ENCODE data around the gene ZBTB20. TPM values are rescaled to one million over a fixed set of nuclear protein-coding genes. Genes with fewer than 3 reads are reported as not detected.

ZBTB20 gene
- total RNA-seq, 8 experiments from 2014 or later = 21.8 to 62.6 (median 39.5) TPM

GRCh38 chr3:114764056-114764492 lies 383.0 kb downstream of the ZBTB20 start:
- 32 to 80% (median 73%) methylated on average over 1 to 4 of the region's 4 CpGs; no CpG with 5 or more reads in 4 of the 10 experiments for WGBS, 10 experiments
- peak in 1 of 8 experiments; percentile 50 for ATAC-seq (replicated peaks in 6 of 8)
- Histone ChIP-seq H3K4me3 (no peak overlapping the region), H3K27ac (no peak overlapping the region), H3K4me1 (replicated peaks in 1 of 2) (peaks cover 4 to 6% of the 10 kb centered on the region in 2 donors)
- in situ Hi-C loops (cut with MboI; ENCODE audit: low pct_unique_long_range_greater_than_20kb in 2 of 9, low sequenced_read_pairs in 9 of 9, unreplicated experiment in 9 of 9) = no loop called here

DNA sequence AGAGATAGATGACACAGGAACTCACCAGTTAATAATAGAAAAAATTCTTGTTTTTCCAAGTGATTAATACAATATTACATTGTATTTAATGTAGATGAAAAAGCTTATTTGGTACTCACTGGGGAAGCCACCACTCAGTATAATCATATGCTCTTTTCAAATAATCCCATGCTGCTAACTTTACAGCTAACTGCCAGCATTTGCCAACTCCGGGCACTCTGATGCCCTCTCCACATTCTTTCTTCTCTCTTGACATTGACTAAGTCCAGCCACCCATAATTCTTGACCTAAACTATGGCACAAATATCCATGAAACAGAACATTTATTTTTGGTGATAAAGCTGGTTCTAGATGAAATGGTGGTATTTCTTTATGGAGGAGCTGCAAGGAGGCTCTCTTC lies 384.9 kb downstream of the ZBTB20 start:
- ATAC-seq (replicated peaks in 6 of 8) = no peak
- in situ Hi-C loops (cut with MboI; ENCODE audit: low pct_unique_long_range_greater_than_20kb in 2 of 9, low sequenced_read_pairs in 9 of 9, unreplicated experiment in 9 of 9) = no loop called here
- Histone ChIP-seq H3K4me1 (replicated peaks in 1 of 2) (peaks cover 9% of the 10 kb centered on the region in 2 donors), H3K27ac (no peak overlapping the region), H3K4me3 (no peak overlapping the region)
- 83 to 100% methylated on average over 1 of the region's 1 CpG; no CpG with 5 or more reads in 8 of the 10 experiments for WGBS, 10 experiments

GRCh38 chr3:114760679-114761078 lies 386.4 kb downstream of the ZBTB20 start:
- no peak overlapping the region for H3K4me3 ChIP-seq
- in situ Hi-C loops (cut with MboI; ENCODE audit: low pct_unique_long_range_greater_than_20kb in 2 of 9, low sequenced_read_pairs in 9 of 9, unreplicated experiment in 9 of 9) = no loop called here
- ATAC-seq (replicated peaks in 6 of 8) = no peak
- peaks cover 9% of the 10 kb centered on the region in 2 donors for H3K4me1 ChIP-seq (replicated peaks in 1 of 2)
- H3K27ac ChIP-seq = no peak overlapping the region

DNA sequence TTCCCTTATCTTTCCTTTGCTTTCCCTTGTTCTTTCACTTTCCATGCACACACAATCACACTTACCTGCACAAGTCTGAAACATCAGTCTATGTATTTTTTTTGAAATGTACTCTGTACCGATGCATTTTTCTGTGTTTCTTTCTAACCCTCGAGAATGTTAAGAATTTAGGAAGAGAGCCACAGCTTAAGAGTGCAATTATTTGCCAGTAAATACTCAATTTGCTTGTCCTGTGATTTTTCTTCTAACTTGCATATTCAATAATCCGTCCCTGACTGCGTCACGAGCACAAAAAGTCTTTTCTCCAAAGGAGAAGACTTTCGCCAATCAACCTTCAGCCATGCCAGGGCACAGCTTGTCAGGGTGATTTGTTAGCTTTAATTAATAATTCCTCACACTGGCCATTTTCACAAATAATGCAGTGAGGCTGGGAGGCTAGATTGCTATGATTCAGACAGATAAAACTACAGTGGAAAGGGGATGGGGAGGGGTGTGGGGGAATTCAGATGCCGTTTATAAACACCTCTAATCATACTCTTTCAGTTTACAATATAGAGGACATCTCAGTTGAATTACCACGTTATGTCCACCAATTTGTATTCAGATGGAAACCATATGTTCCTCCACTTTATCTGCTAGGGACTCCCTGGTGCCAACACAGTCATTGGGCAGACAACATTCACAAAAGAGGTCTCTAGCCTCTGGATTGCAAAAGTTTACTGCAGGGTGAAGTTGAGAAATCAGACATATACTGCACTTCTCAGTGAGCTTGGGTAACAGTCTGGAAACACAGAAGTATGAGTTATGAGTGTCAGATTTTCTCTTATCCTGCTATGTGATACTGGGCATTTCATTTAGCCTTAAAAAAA lies 388.0 kb downstream of the ZBTB20 start:
- Histone ChIP-seq H3K27ac (no peak overlapping the region), H3K4me1 (replicated peaks in 1 of 2) (peaks cover 9% of the 10 kb centered on the region in 2 donors), H3K4me3 (no peak overlapping the region)
- in situ Hi-C loops (cut with MboI; ENCODE audit: low pct_unique_long_range_greater_than_20kb in 2 of 9, low sequenced_read_pairs in 9 of 9, unreplicated experiment in 9 of 9) = no loop called here
- peak; percentile 36 to 72 (median 50) for ATAC-seq (replicated peaks in 6 of 8)
- 3 to 100% (median 53%) methylated on average over 1 to 7 of the region's 8 CpGs; no CpG with 5 or more reads in 1 of the 10 experiments for WGBS, 10 experiments

DNA sequence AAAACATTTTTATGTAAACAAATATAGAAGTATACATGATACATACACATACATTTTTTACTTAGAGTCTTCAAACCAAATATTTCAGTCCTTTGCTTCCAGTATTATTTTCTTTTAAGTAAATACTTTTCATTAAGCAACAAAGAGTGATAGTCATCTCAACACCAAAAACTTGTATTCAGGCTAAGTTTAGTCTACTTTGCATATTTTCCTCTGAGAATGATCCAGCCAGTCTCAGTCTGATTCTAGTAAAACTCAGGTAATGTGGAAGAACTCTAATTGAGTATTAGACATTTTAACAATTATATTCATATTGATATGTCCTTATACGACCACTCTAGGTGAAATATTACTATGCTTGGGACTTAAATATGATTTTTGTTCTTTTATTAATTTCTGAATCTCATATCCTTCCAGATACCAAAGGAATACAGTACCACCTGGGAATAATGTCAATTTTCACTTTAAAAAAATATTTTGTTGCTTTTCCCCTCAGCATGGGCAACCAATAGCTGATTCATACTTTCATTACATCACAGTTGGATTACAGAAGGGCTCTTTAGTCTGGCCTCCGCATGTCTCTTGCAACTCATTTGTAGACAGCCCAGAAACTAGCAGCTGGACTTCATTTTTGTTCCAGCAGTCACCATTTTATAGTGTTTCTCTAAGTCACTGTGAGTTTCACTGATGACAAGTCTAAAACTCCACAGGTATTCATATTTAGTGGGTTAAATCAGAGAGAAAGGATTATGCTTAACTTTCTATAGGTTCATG lies 390.4 kb downstream of the ZBTB20 start:
- Histone ChIP-seq H3K4me3 (no peak overlapping the region), H3K27ac (no peak overlapping the region), H3K4me1 (replicated peaks in 1 of 2) (peaks cover 9% of the 10 kb centered on the region in 2 donors)
- 21 to 100% (median 83%) methylated on average over 1 to 2 of the region's 2 CpGs for WGBS, 10 experiments
- in situ Hi-C loops (cut with MboI; ENCODE audit: low pct_unique_long_range_greater_than_20kb in 2 of 9, low sequenced_read_pairs in 9 of 9, unreplicated experiment in 9 of 9) = no loop called here
- peak in 2 of 8 experiments; percentile 63 for ATAC-seq (replicated peaks in 6 of 8)

DNA sequence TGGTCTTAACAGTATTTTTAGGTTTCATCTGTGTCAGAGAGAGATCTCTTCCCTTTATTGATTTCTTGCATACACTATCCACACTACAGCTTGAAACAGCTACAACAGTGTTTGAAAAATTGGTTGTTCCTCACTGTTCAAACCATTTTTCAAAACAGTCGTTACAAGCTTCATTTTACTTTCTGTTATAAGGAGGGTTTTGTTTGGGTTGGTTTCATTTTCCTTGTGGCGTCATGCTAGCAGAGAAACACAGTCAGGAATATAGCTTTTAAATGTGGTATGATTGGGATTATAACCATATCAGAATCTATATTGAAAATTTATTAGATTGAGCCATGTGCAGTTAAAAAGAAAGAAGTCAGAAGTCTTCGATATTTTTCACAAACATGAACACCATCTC lies 400.6 kb downstream of the ZBTB20 start:
- Histone ChIP-seq H3K4me3 (no peak overlapping the region), H3K27ac (no peak overlapping the region), H3K4me1 (replicated peaks in 1 of 2) (peaks cover 0 to 5% of the 10 kb centered on the region in 2 donors)
- 4 to 97% (median 79%) methylated on average over 1 to 3 of the region's 3 CpGs; no CpG with 5 or more reads in 1 of the 10 experiments for WGBS, 10 experiments
- in situ Hi-C loops (cut with MboI; ENCODE audit: low pct_unique_long_range_greater_than_20kb in 2 of 9, low sequenced_read_pairs in 9 of 9, unreplicated experiment in 9 of 9) = no loop called here
- peak in 2 of 8 experiments; percentile 51 to 56 for ATAC-seq (replicated peaks in 6 of 8)

GRCh38 chr3:114745322-114746240 lies 401.5 kb downstream of the ZBTB20 start:
- Histone ChIP-seq H3K27ac (no peak overlapping the region), H3K4me3 (no peak overlapping the region), H3K4me1 (replicated peaks in 1 of 2) (peaks cover 0 to 5% of the 10 kb centered on the region in 2 donors)
- 10 to 77% (median 38%) methylated on average over 2 to 5 of the region's 5 CpGs; no CpG with 5 or more reads in 1 of the 10 experiments for WGBS, 10 experiments
- peak in 3 of 8 experiments; percentile 12 to 83 (median 81) for ATAC-seq (replicated peaks in 6 of 8)
- in situ Hi-C loops (cut with MboI; ENCODE audit: low pct_unique_long_range_greater_than_20kb in 2 of 9, low sequenced_read_pairs in 9 of 9, unreplicated experiment in 9 of 9) = no loop called here

DNA sequence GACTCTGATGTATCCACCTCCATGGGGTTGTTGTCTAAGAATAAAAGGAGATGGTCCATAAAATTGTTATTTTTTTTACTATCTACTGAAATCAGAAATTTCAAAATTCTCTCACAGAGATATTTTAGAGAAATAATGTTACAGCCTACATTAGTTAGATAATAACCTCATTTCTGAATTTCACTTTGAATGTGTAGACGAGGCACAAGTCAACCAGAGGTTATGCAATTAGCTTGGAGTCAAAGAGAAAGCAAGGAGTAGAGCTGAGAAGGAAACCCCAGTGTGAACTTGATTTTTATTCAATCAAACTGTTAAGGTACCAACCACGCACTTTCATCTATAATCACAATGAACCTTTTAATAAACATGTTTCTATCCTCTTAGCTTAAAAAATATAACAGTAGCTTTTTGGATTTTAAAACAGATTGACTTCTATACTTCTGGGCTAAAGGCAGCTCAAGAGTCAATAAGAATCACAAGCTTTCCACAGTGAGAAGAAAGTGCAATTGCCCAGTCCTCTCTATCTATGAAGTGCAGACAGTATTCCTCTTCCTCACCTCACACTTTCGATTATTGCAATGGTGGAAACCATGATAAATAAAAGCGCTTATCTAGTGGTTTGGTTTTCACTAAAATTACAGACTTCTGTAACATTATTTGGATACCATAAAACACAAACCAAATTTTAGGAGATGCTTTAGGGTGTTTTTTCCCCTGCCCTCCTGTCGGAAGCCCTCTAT lies 403.2 kb downstream of the ZBTB20 start:
- H3K27ac ChIP-seq = no peak overlapping the region
- peaks cover 0 to 5% of the 10 kb centered on the region in 2 donors for H3K4me1 ChIP-seq (replicated peaks in 1 of 2)
- ATAC-seq (replicated peaks in 6 of 8) = no peak
- no peak overlapping the region for H3K4me3 ChIP-seq
- 49 to 100% (median 90%) methylated on average over 1 to 5 of the region's 5 CpGs; no CpG with 5 or more reads in 1 of the 10 experiments for WGBS, 10 experiments
- in situ Hi-C loops (cut with MboI; ENCODE audit: low pct_unique_long_range_greater_than_20kb in 2 of 9, low sequenced_read_pairs in 9 of 9, unreplicated experiment in 9 of 9) = no loop called here

GRCh38 chr3:114741066-114741465 lies 406.0 kb downstream of the ZBTB20 start:
- Histone ChIP-seq H3K27ac (no peak overlapping the region), H3K4me1 (replicated peaks in 1 of 2) (peaks cover 0 to 4% of the 10 kb centered on the region in 2 donors), H3K4me3 (no peak overlapping the region)
- in situ Hi-C loops (cut with MboI; ENCODE audit: low pct_unique_long_range_greater_than_20kb in 2 of 9, low sequenced_read_pairs in 9 of 9, unreplicated experiment in 9 of 9) = no loop called here
- WGBS, 10 experiments = 13 to 89% (median 54%) methylated on average over 1 of the region's 1 CpG; no CpG with 5 or more reads in 4 of the 10 experiments
- ATAC-seq (replicated peaks in 6 of 8) = no peak

- in situ Hi-C loops (cut with MboI; ENCODE audit: low pct_unique_long_range_greater_than_20kb in 2 of 9, low sequenced_read_pairs in 9 of 9, unreplicated experiment in 9 of 9) = no loop called here
- Histone ChIP-seq H3K27ac (no peak overlapping the region), H3K4me1 (replicated peaks in 1 of 2) (no peaks in the 10 kb centered on the region), H3K4me3 (no peak overlapping the region)
- no peak for ATAC-seq (replicated peaks in 6 of 8)
- WGBS, 10 experiments = 89 to 100% (median 97%) methylated on average over 1 of the region's 1 CpG; no CpG with 5 or more reads in 4 of the 10 experiments
Observed at GRCh38 chr3:114739627-114740026, 407.5 kb downstream of the ZBTB20 start.

DNA sequence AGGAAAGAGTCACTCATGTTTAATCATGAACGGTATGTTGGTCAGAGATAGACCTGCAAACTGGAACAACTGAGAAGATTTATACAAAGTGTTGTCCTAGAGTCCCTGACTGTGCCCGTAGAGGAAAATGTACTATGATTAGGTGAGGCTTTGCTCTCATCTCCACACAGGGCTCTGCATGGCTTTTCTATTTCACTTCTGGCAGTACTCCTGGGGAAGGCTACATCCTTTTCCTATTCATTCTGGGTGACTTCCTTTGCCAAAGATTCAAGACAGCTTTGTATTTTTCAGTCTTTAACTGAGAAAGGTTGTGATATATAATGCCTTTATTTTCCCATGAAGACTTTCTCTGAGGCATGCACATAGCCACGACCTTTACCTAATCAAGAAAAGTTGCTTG lies 414.7 kb downstream of the ZBTB20 start:
- 0 to 86% (median 40%) methylated on average over 1 to 3 of the region's 3 CpGs; no CpG with 5 or more reads in 1 of the 10 experiments for WGBS, 10 experiments
- in situ Hi-C loops (cut with MboI; ENCODE audit: low pct_unique_long_range_greater_than_20kb in 2 of 9, low sequenced_read_pairs in 9 of 9, unreplicated experiment in 9 of 9) = no loop called here
- no peak for ATAC-seq (replicated peaks in 6 of 8)

GRCh38 chr3:114730397-114730796 lies 416.7 kb downstream of the ZBTB20 start:
- in situ Hi-C loops (cut with MboI; ENCODE audit: low pct_unique_long_range_greater_than_20kb in 2 of 9, low sequenced_read_pairs in 9 of 9, unreplicated experiment in 9 of 9) = no loop called here
- Histone ChIP-seq H3K27ac (no peak overlapping the region), H3K4me1 (replicated peaks in 1 of 2) (no peaks in the 10 kb centered on the region), H3K4me3 (no peak overlapping the region)
- ATAC-seq (replicated peaks in 6 of 8) = no peak
- WGBS, 10 experiments = 33 to 88% (median 80%) methylated on average over 1 of the region's 1 CpG; no CpG with 5 or more reads in 3 of the 10 experiments

More for the DNA sequence above, 414.7 kb downstream of the ZBTB20 start:
- no peak overlapping the region for H3K4me3 ChIP-seq
- H3K4me1 ChIP-seq (replicated peaks in 1 of 2) = no peaks in the 10 kb centered on the region
- no peak overlapping the region for H3K27ac ChIP-seq

Measured in motor neuron (in vitro differentiated cells).